ENCODE results near the gene ANKS3.

Gene ANKS3

GRCh38 chr16:4700997-4701743, 32.9 kb downstream of the ANKS3 start:
- H3K4me3 ChIP-seq (ENCODE audit: low read depth, low read length) = no peak overlapping the region
- no peak for DNase-seq (ENCODE audit: low read depth)
- TF ChIP-seq, protein P1, sequence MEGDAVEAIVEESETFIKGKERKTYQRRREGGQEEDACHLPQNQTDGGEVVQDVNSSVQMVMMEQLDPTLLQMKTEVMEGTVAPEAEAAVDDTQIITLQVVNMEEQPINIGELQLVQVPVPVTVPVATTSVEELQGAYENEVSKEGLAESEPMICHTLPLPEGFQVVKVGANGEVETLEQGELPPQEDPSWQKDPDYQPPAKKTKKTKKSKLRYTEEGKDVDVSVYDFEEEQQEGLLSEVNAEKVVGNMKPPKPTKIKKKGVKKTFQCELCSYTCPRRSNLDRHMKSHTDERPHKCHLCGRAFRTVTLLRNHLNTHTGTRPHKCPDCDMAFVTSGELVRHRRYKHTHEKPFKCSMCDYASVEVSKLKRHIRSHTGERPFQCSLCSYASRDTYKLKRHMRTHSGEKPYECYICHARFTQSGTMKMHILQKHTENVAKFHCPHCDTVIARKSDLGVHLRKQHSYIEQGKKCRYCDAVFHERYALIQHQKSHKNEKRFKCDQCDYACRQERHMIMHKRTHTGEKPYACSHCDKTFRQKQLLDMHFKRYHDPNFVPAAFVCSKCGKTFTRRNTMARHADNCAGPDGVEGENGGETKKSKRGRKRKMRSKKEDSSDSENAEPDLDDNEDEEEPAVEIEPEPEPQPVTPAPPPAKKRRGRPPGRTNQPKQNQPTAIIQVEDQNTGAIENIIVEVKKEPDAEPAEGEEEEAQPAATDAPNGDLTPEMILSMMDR (conservative IDR thresholded peaks at IDR 0.05; ENCODE audit: low read depth, low read length) = no peak

- TF ChIP-seq, protein P1 (conservative IDR thresholded peaks at IDR 0.05; ENCODE audit: low read depth, low read length) = no peak
- DNase-seq (ENCODE audit: low read depth) = no peak
- no peak overlapping the region for H3K4me3 ChIP-seq (ENCODE audit: low read depth, low read length)
These were observed 33.6 kb downstream of the ANKS3 start for GRCh38 chr16:4700380-4700996.

- no peak overlapping the region for H3K4me3 ChIP-seq (ENCODE audit: low read depth, low read length)
- no peak for DNase-seq (ENCODE audit: low read depth)
- TF ChIP-seq, protein P1 (conservative IDR thresholded peaks at IDR 0.05; ENCODE audit: low read depth, low read length) = no peak
These were observed 35.0 kb downstream of the ANKS3 start for GRCh38 chr16:4699046-4699556.

- TF ChIP-seq, protein P1 (conservative IDR thresholded peaks at IDR 0.05; ENCODE audit: low read depth, low read length) = no peak
- no peak for DNase-seq (ENCODE audit: low read depth)
- no peak overlapping the region for H3K4me3 ChIP-seq (ENCODE audit: low read depth, low read length)
These were observed 35.6 kb downstream of the ANKS3 start for GRCh38 chr16:4698321-4699045.

DNA sequence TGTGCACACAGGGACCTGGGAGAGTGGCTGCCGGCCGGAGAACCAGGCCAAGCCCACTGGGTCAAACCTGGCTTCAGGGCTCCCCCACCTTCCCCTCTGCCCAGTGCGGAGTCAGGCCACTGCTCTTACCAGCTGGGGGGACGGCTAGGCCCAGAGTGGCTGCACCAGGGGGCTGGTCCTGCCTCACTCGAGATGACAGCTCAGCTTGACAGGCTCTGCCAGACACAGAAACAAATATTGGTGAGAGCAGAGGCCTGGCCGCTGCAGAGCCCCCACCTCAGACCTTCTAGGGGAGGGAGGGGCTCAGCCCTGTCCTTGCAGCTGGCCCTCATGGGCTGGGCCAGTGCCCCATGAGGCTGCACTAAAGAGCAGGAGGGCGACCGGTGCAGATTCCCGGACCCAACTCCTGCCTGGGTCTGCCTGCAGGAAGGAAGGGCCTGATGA, 36.2 kb downstream of the ANKS3 start:
- TF ChIP-seq, protein P1 (conservative IDR thresholded peaks at IDR 0.05; ENCODE audit: low read depth, low read length) = no peak
- no peak overlapping the region for H3K4me3 ChIP-seq (ENCODE audit: low read depth, low read length)
- DNase-seq (ENCODE audit: low read depth) = no peak

GRCh38 chr16:4696905-4697847, 36.9 kb downstream of the ANKS3 start:
- DNase-seq (ENCODE audit: low read depth) = no peak
- H3K4me3 ChIP-seq (ENCODE audit: low read depth, low read length) = no peak overlapping the region
- TF ChIP-seq, protein P1 (conservative IDR thresholded peaks at IDR 0.05; ENCODE audit: low read depth, low read length) = no peak
